T-helper 9 cell (primary cell): Measurements from ENCODE around the gene SYT3.
"Not testable (repeated sequence)": the region's sequence is repeated elsewhere in the genome, so short reads cannot be mapped to it uniquely, and the experiment has no call there.

Experiments used
- DNase-seq: peaks from one replicate; pipeline ENCODE4 v3.0.0-alpha.2; 2020

Gene SYT3

GRCh38 chr19:50633973-50634372 lies 5.7 kb downstream of the SYT3 start:
- no peak for DNase-seq

GRCh38 chr19:50633359-50633758 lies 6.3 kb downstream of the SYT3 start:
- DNase-seq = no peak

- DNase-seq = no peak
These were observed 7.4 kb downstream of the SYT3 start for GRCh38 chr19:50632151-50632835.

GRCh38 chr19:50629801-50630200 lies 9.9 kb downstream of the SYT3 start:
- no peak for DNase-seq

- no peak for DNase-seq
These were observed 10.5 kb downstream of the SYT3 start for GRCh38 chr19:50629194-50629593.

GRCh38 chr19:50628551-50628950 lies 11.1 kb downstream of the SYT3 start:
- DNase-seq = no peak

- DNase-seq = no peak
These were observed 11.5 kb downstream of the SYT3 start for GRCh38 chr19:50628146-50628545.

- DNase-seq = no peak
These were observed 12.9 kb downstream of the SYT3 start for GRCh38 chr19:50626795-50627194.

- DNase-seq = no peak
These were observed 13.7 kb downstream of the SYT3 start for GRCh38 chr19:50626011-50626410.

- DNase-seq = no peak
These were observed 14.6 kb downstream of the SYT3 start for GRCh38 chr19:50624949-50625600.

- DNase-seq = not testable (repeated sequence)
These were observed 19.2 kb downstream of the SYT3 start for GRCh38 chr19:50620394-50620906.

GRCh38 chr19:50619184-50619583 lies 20.5 kb downstream of the SYT3 start:
- DNase-seq = not testable (repeated sequence)

- DNase-seq = not testable (repeated sequence)
These were observed 21.3 kb downstream of the SYT3 start for GRCh38 chr19:50618379-50618778.

- not testable (repeated sequence) for DNase-seq
These were observed 26.9 kb downstream of the SYT3 start for GRCh38 chr19:50612504-50613404.

- DNase-seq = peak; percentile 22
These were observed 31.6 kb downstream of the SYT3 start for GRCh38 chr19:50607874-50608785.

- DNase-seq = no peak
These were observed 32.3 kb downstream of the SYT3 start for GRCh38 chr19:50607388-50607787.

- not testable (repeated sequence) for DNase-seq
These were observed 33.4 kb downstream of the SYT3 start for GRCh38 chr19:50606059-50606836.

- not testable (repeated sequence) for DNase-seq
These were observed 35.2 kb downstream of the SYT3 start for GRCh38 chr19:50604264-50605073.

GRCh38 chr19:50602935-50603334 lies 36.7 kb downstream of the SYT3 start:
- no peak for DNase-seq

- DNase-seq = no peak
These were observed 37.2 kb downstream of the SYT3 start for GRCh38 chr19:50602496-50602895.

- DNase-seq = no peak
These were observed 37.6 kb downstream of the SYT3 start for GRCh38 chr19:50602089-50602422.
